GM23338 (cell line): Measurements from ENCODE around the gene DNAH8. TPM values are rescaled to one million over a fixed set of nuclear protein-coding genes. Genes with fewer than 3 reads are reported as not detected.

Experiments
- ATAC-seq: fragments of 200-7000 bp; cut with Tn5 transposase; 3 replicates; pipeline ENCODE4 v1.9.1; 2020
- DNase-seq: peaks from one replicate; pipeline ENCODE4 v3.0.0-alpha.2; 2015; ENCODE audit warnings: low spot score
- H2AFZ ChIP-seq: fragments of 200-600 bp; sonication (generic); 2 replicates; pipeline ENCODE4 v1.8.0; 2016; ENCODE audit warnings: antibody characterized with exemption, mild to moderate bottlenecking, moderate library complexity
- H3F3A ChIP-seq: fragments of 200-600 bp; sonication (generic); replicated peaks from 2 replicates; pipeline ENCODE4 v1.8.0; 2017; ENCODE audit warnings: antibody characterized with exemption, mixed run types, low read depth
- H3K27ac ChIP-seq: fragments of 200-600 bp; sonication (generic); 2 replicates; pipeline ENCODE4 v1.6.1; 2016; ENCODE audit warnings: low read depth
- H3K27me3 ChIP-seq: fragments of 200-600 bp; sonication (generic); 2 replicates; pipeline ENCODE4 v1.8.0; 2016; ENCODE audit warnings: mild to moderate bottlenecking, mixed run types, moderate library complexity; ENCODE audit not compliant: insufficient read depth
- H3K36me3 ChIP-seq: fragments of 200-600 bp; sonication (generic); 2 replicates; pipeline ENCODE4 v1.8.0; 2016; ENCODE audit warnings: mild to moderate bottlenecking; ENCODE audit not compliant: insufficient read depth
- H3K4me1 ChIP-seq: fragments of 200-600 bp; sonication (generic); 2 replicates; pipeline ENCODE4 v1.8.0; 2016; ENCODE audit warnings: mild to moderate bottlenecking, moderate library complexity; ENCODE audit not compliant: insufficient read depth
- H3K4me2 ChIP-seq: fragments of 200-600 bp; sonication (generic); 2 replicates; pipeline ENCODE4 v1.7.1; 2017; ENCODE audit warnings: mixed run types
- H3K4me3 ChIP-seq: fragments of 200-600 bp; sonication (generic); 2 replicates; pipeline ENCODE4 v1.6.1; 2016; ENCODE audit warnings: mixed run types
- H3K79me2 ChIP-seq: fragments of 200-600 bp; sonication (generic); replicated peaks from 2 replicates; pipeline ENCODE4 v1.8.0; 2017; ENCODE audit warnings: mild to moderate bottlenecking; ENCODE audit not compliant: insufficient read depth
- H3K9me2 ChIP-seq: fragments of 200-600 bp; sonication (generic); 2 replicates; pipeline ENCODE4 v1.8.0; 2017; ENCODE audit not compliant: insufficient read depth
- H4K20me1 ChIP-seq: fragments of 200-600 bp; sonication (generic); replicated peaks from 2 replicates; pipeline ENCODE4 v1.8.0; 2017; ENCODE audit warnings: mild to moderate bottlenecking; ENCODE audit not compliant: insufficient read depth
- H3K27ac Mint-ChIP-seq: 2 replicates; pipeline ENCODE4 v1.8.0; 2020; ENCODE audit warnings: inconsistent platforms, mild to moderate bottlenecking, moderate library complexity, mixed read lengths
- H3K27me3 Mint-ChIP-seq: 3 replicates; pipeline ENCODE4 v1.8.0; 2022; ENCODE audit warnings: low read depth, mild to moderate bottlenecking, moderate library complexity, mixed read lengths, inconsistent platforms; ENCODE audit not compliant: insufficient read depth, poor library complexity
- H3K36me3 Mint-ChIP-seq: 3 replicates; pipeline ENCODE4 v1.8.0; 2021; ENCODE audit warnings: low read depth, mild to moderate bottlenecking, inconsistent platforms, moderate library complexity, mixed read lengths
- H3K4me1 Mint-ChIP-seq: 3 replicates; pipeline ENCODE4 v1.8.0; 2020; ENCODE audit warnings: mild to moderate bottlenecking, inconsistent platforms, mixed read lengths
- H3K4me3 Mint-ChIP-seq: 3 replicates; pipeline ENCODE4 v1.8.0; 2021; ENCODE audit warnings: moderate library complexity, mild to moderate bottlenecking, inconsistent platforms, mixed read lengths
- H3K9me3 Mint-ChIP-seq: 3 replicates; pipeline ENCODE4 v1.8.0; 2020; ENCODE audit warnings: moderate library complexity, mild to moderate bottlenecking, inconsistent platforms, mixed read lengths
- CREB1 ChIP-seq: fragments of 250-450 bp; sonication (Bioruptor Pico); IDR thresholded peaks from 2 replicates; pipeline ENCODE4 v1.5.0; 2020; ENCODE audit warnings: low read depth, mild to moderate bottlenecking, moderate library complexity
- EZH2 ChIP-seq: fragments of 200-600 bp; sonication (generic); IDR thresholded peaks from one replicate; pipeline ENCODE4 v1.8.0; 2017; ENCODE audit warnings: antibody characterized with exemption, mild to moderate bottlenecking, low read depth; ENCODE audit not compliant: unreplicated experiment
- EZH2phosphoT487 ChIP-seq: fragments of 200-600 bp; sonication (generic); IDR thresholded peaks from one replicate; pipeline ENCODE4 v1.8.1; 2018; ENCODE audit warnings: antibody characterized with exemption; ENCODE audit not compliant: unreplicated experiment
- JUNB ChIP-seq: IDR thresholded peaks from one replicate; pipeline ENCODE4 v1.6.1; 2016; ENCODE audit warnings: antibody characterized with exemption; ENCODE audit not compliant: unreplicated experiment
- NANOG ChIP-seq: IDR thresholded peaks from 2 replicates; pipeline ENCODE4 v1.6.1; 2016; ENCODE audit warnings: antibody characterized with exemption, borderline replicate concordance
- POLR2AphosphoS5 ChIP-seq: IDR thresholded peaks from 2 replicates; pipeline ENCODE4 v1.6.1; 2016; ENCODE audit warnings: antibody characterized with exemption, low read depth
- STAT1 ChIP-seq: IDR thresholded peaks from one replicate; pipeline ENCODE4 v1.6.1; 2016; ENCODE audit warnings: antibody characterized with exemption; ENCODE audit not compliant: unreplicated experiment
- ZNF114 ChIP-seq: fragments of 250-450 bp; sonication (Bioruptor Pico); IDR thresholded peaks from 2 replicates; pipeline ENCODE4 v1.5.0; 2020; ENCODE audit warnings: mild to moderate bottlenecking, moderate library complexity
- ZNF331 ChIP-seq: fragments of 250-450 bp; sonication (Bioruptor Pico); IDR thresholded peaks from 2 replicates; pipeline ENCODE4 v1.5.0; 2020; ENCODE audit warnings: low read depth, mild to moderate bottlenecking, moderate library complexity
- polyA plus RNA-seq: library from polyadenylated mRNA; unstranded; fragments of >200 nt; fragmentation: Nextera tagmentation; extraction: Ambion mirVana; gene quantifications from 2 replicates; pipeline ENCODE4 v1.2.1, GENCODE V29; 2016
- total RNA-seq: library from RNA; depleted of rRNA; stranded (reverse); fragments of >200 nt; shearing (Covaris generic); gene quantifications from 2 replicates; pipeline ENCODE4 v1.2.3, GENCODE V29; 2014
- TF ChIP-seq, protein P1 (sequence below): IDR thresholded peaks from one replicate; pipeline ENCODE4 v1.6.1; 2018; ENCODE audit warnings: antibody characterized with exemption; ENCODE audit not compliant: unreplicated experiment
- TF ChIP-seq, protein P2 (sequence below): fragments of 250-450 bp; sonication (Bioruptor Pico); IDR thresholded peaks from 2 replicates; pipeline ENCODE4 v1.5.0; 2020; ENCODE audit warnings: mild to moderate bottlenecking, moderate library complexity
- TF ChIP-seq, protein P3 (sequence below), 2 experiments: fragments of 200-600 bp in 1 of 2; sonication (generic) in 1 of 2; conservative IDR thresholded peaks; 2 replicates each; pipeline versions ENCODE4 v1.5.1 to v1.6.1; 2016 to 2017; ENCODE audit warnings: antibody characterized with exemption in 2 of 2, low read depth in 2 of 2, mild to moderate bottlenecking in 2 of 2, moderate library complexity in 1 of 2
- TF ChIP-seq, protein P4 (sequence below): IDR thresholded peaks from 2 replicates; pipeline ENCODE4 v1.6.1; 2016; ENCODE audit warnings: antibody characterized with exemption

The DNAH8 gene
- total and polyA plus RNA-seq, 2 experiments from 2014 or later, result 0.02 TPM; not detected in 1

DNA sequence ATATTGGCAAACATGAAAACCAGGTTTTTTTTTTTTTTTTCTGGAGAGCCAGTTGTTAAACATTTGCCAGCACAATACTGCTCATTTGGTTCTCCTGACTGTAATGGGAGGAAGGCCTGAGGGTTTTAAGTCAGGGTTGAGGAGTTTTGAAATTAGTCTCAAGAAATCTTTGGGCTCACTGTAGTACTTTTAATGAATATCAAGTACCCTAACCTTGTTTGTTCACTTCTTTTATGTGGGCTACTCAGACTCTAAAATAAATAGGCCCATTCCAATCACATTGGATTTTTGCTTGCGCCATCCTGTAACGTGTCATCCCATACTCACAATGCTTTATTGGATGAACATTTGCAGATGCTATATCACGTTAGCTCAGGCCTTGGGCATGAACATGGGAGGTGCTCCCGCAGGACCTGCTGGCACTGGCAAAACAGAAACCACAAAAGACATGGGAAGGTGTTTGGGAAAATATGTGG lies 146.9 kb downstream of the DNAH8 start:
- Mint-ChIP-seq H3K36me3 (no peaks in the 10 kb centered on the region), H3K27me3 (peaks cover 5% of the 10 kb centered on the region), H3K27ac (no peak overlapping the region), H3K9me3 (no peaks in the 10 kb centered on the region), H3K4me3 (no peak overlapping the region), H3K4me1 (no peaks in the 10 kb centered on the region; the same call in 2 of the 3 replicates)
- H3K27me3 ChIP-seq, result no peaks in the 10 kb centered on the region
- H3K4me1 ChIP-seq, result no peaks in the 10 kb centered on the region
- no peaks in the 10 kb centered on the region for H3K79me2 ChIP-seq
- DNase-seq, result no peak
- H3K27ac ChIP-seq, result no peak overlapping the region
- H3F3A ChIP-seq, result no peaks in the 10 kb centered on the region
- no peaks in the 10 kb centered on the region for H3K36me3 ChIP-seq
- ATAC-seq, result no peak
- TF ChIP-seq, protein P1, sequence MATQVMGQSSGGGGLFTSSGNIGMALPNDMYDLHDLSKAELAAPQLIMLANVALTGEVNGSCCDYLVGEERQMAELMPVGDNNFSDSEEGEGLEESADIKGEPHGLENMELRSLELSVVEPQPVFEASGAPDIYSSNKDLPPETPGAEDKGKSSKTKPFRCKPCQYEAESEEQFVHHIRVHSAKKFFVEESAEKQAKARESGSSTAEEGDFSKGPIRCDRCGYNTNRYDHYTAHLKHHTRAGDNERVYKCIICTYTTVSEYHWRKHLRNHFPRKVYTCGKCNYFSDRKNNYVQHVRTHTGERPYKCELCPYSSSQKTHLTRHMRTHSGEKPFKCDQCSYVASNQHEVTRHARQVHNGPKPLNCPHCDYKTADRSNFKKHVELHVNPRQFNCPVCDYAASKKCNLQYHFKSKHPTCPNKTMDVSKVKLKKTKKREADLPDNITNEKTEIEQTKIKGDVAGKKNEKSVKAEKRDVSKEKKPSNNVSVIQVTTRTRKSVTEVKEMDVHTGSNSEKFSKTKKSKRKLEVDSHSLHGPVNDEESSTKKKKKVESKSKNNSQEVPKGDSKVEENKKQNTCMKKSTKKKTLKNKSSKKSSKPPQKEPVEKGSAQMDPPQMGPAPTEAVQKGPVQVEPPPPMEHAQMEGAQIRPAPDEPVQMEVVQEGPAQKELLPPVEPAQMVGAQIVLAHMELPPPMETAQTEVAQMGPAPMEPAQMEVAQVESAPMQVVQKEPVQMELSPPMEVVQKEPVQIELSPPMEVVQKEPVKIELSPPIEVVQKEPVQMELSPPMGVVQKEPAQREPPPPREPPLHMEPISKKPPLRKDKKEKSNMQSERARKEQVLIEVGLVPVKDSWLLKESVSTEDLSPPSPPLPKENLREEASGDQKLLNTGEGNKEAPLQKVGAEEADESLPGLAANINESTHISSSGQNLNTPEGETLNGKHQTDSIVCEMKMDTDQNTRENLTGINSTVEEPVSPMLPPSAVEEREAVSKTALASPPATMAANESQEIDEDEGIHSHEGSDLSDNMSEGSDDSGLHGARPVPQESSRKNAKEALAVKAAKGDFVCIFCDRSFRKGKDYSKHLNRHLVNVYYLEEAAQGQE, result no peak
- no peak for TF ChIP-seq EZH2phosphoT487
- TF ChIP-seq ZNF331 (CRISPR knock-in tag), result no peak
- TF ChIP-seq, protein P2, sequence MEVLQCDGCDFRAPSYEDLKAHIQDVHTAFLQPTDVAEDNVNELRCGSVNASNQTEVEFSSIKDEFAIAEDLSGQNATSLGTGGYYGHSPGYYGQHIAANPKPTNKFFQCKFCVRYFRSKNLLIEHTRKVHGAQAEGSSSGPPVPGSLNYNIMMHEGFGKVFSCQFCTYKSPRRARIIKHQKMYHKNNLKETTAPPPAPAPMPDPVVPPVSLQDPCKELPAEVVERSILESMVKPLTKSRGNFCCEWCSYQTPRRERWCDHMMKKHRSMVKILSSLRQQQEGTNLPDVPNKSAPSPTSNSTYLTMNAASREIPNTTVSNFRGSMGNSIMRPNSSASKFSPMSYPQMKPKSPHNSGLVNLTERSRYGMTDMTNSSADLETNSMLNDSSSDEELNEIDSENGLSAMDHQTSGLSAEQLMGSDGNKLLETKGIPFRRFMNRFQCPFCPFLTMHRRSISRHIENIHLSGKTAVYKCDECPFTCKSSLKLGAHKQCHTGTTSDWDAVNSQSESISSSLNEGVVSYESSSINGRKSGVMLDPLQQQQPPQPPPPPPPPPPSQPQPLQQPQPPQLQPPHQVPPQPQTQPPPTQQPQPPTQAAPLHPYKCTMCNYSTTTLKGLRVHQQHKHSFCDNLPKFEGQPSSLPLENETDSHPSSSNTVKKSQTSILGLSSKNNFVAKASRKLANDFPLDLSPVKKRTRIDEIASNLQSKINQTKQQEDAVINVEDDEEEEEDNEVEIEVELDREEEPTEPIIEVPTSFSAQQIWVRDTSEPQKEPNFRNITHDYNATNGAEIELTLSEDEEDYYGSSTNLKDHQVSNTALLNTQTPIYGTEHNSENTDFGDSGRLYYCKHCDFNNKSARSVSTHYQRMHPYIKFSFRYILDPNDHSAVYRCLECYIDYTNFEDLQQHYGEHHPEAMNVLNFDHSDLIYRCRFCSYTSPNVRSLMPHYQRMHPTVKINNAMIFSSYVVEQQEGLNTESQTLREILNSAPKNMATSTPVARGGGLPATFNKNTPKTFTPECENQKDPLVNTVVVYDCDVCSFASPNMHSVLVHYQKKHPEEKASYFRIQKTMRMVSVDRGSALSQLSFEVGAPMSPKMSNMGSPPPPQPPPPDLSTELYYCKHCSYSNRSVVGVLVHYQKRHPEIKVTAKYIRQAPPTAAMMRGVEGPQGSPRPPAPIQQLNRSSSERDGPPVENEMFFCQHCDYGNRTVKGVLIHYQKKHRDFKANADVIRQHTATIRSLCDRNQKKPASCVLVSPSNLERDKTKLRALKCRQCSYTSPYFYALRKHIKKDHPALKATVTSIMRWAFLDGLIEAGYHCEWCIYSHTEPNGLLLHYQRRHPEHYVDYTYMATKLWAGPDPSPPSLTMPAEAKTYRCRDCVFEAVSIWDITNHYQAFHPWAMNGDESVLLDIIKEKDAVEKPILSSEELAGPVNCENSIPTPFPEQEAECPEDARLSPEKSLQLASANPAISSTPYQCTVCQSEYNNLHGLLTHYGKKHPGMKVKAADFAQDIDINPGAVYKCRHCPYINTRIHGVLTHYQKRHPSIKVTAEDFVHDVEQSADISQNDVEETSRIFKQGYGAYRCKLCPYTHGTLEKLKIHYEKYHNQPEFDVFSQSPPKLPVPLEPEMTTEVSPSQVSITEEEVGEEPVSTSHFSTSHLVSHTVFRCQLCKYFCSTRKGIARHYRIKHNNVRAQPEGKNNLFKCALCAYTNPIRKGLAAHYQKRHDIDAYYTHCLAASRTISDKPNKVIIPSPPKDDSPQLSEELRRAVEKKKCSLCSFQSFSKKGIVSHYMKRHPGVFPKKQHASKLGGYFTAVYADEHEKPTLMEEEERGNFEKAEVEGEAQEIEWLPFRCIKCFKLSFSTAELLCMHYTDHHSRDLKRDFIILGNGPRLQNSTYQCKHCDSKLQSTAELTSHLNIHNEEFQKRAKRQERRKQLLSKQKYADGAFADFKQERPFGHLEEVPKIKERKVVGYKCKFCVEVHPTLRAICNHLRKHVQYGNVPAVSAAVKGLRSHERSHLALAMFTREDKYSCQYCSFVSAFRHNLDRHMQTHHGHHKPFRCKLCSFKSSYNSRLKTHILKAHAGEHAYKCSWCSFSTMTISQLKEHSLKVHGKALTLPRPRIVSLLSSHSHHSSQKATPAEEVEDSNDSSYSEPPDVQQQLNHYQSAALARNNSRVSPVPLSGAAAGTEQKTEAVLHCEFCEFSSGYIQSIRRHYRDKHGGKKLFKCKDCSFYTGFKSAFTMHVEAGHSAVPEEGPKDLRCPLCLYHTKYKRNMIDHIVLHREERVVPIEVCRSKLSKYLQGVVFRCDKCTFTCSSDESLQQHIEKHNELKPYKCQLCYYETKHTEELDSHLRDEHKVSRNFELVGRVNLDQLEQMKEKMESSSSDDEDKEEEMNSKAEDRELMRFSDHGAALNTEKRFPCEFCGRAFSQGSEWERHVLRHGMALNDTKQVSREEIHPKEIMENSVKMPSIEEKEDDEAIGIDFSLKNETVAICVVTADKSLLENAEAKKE (CRISPR knock-in tag), result no peak
- TF ChIP-seq ZNF114 (CRISPR knock-in tag), result no peak
- no peak for TF ChIP-seq JUNB
- no peak for TF ChIP-seq CREB1
- TF ChIP-seq POLR2AphosphoS5, result no peak
- TF ChIP-seq NANOG, result no peak
- TF ChIP-seq STAT1, result no peak
- TF ChIP-seq EZH2, result no peak
- TF ChIP-seq, protein P3, sequence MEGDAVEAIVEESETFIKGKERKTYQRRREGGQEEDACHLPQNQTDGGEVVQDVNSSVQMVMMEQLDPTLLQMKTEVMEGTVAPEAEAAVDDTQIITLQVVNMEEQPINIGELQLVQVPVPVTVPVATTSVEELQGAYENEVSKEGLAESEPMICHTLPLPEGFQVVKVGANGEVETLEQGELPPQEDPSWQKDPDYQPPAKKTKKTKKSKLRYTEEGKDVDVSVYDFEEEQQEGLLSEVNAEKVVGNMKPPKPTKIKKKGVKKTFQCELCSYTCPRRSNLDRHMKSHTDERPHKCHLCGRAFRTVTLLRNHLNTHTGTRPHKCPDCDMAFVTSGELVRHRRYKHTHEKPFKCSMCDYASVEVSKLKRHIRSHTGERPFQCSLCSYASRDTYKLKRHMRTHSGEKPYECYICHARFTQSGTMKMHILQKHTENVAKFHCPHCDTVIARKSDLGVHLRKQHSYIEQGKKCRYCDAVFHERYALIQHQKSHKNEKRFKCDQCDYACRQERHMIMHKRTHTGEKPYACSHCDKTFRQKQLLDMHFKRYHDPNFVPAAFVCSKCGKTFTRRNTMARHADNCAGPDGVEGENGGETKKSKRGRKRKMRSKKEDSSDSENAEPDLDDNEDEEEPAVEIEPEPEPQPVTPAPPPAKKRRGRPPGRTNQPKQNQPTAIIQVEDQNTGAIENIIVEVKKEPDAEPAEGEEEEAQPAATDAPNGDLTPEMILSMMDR (conservative IDR thresholded peaks at IDR 0.05; ENCODE audit: low read depth in 2 of 2), result no peak
- TF ChIP-seq, protein P4, sequence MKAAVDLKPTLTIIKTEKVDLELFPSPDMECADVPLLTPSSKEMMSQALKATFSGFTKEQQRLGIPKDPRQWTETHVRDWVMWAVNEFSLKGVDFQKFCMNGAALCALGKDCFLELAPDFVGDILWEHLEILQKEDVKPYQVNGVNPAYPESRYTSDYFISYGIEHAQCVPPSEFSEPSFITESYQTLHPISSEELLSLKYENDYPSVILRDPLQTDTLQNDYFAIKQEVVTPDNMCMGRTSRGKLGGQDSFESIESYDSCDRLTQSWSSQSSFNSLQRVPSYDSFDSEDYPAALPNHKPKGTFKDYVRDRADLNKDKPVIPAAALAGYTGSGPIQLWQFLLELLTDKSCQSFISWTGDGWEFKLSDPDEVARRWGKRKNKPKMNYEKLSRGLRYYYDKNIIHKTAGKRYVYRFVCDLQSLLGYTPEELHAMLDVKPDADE, result no peak
- no peaks in the 10 kb centered on the region; the same call in 1 of the 2 replicates for H3K9me2 ChIP-seq
- no peak overlapping the region for H3K4me3 ChIP-seq
- no peak overlapping the region for H3K4me2 ChIP-seq
- no peak overlapping the region for H2AFZ ChIP-seq
- H4K20me1 ChIP-seq, result no peaks in the 10 kb centered on the region
